Measurements from ENCODE around the gene GALNT10. TPM values are rescaled to one million over a fixed set of nuclear protein-coding genes. Genes with fewer than 3 reads are reported as not detected.
A peak's percentile ranks its signal among the peaks of the same experiment; 100 is the strongest.

Gene GALNT10
- total and polyA plus RNA-seq, 2 donors from 2014 or later = 13.0 to 44.3 TPM

DNA sequence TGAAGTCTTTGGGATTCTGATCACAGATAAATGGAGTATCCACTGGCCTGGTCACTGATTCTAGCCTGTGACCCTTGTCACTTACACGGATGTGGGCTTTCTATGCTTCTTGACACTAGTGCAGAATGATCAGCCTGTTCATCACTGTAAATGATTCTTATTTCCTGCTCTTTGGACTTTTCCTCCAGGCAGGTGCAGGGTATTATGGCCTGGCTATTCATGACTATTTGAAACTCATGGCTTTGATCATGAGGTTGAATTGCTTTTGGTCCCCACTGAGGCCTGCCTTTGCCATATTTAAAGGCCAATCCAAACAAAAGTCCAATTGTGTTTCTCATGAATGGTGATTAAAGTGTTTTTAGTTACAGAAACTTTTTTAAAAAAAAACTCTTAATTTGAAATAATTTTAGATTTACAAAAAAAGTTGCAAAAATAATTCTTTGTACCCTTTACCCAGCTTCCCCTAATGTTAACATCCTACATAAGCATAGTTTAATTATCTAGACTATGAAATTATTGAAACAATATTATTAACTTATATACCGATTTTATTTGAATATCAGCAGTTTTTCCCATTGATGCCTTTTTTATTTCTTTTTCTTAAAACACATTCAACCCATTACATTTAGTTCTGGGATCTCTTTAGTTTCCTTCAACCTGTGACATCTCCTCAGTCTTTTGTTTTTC is 68.1 kb downstream of the GALNT10 start:
- H3K4me3 ChIP-seq (ENCODE audit: low read length in 3 of 3) = no peak overlapping the region
- H3K27me3 ChIP-seq (ENCODE audit: control insufficient read depth, insufficient read depth, low read length) = no peaks in the 10 kb centered on the region
- H3K36me3 ChIP-seq (ENCODE audit: control insufficient read depth in 2 of 3, insufficient read depth in 3 of 3, low read length in 3 of 3) = no peaks in the 10 kb centered on the region
- TF ChIP-seq CTCF (IDR thresholded peaks at IDR 0.05; ENCODE audit: borderline replicate concordance, extremely low read depth, insufficient read depth) = no peak
- intact Hi-C loops (cut with DNase I) = no loop called here
- FAIRE-seq = no peak
- H3K9ac ChIP-seq (ENCODE audit: low read length in 3 of 3) = no peak overlapping the region
- H3K9me3 ChIP-seq (ENCODE audit: control insufficient read depth in 2 of 3, insufficient read depth in 1 of 3, low read length in 3 of 3) = no peaks in the 10 kb centered on the region
- DNase-seq = no peak
- peaks cover 0 to 7% (median 0%) of the 10 kb centered on the region in 3 donors for H3K4me1 ChIP-seq (ENCODE audit: control insufficient read depth in 2 of 3, insufficient read depth in 2 of 3, low read depth in 1 of 3, low read length in 3 of 3)
- H3K27ac ChIP-seq (ENCODE audit: low read depth in 2 of 2, low read length in 2 of 2) = no peak overlapping the region

GRCh38 chr5:154260224-154260927 is 69.8 kb downstream of the GALNT10 start:
- no peak overlapping the region for H3K27ac ChIP-seq (ENCODE audit: low read depth in 2 of 2, low read length in 2 of 2)

GRCh38 chr5:154262342-154262741 is 71.8 kb downstream of the GALNT10 start:
- H3K9ac ChIP-seq (ENCODE audit: low read length in 3 of 3) = no peak overlapping the region
- H3K27me3 ChIP-seq (ENCODE audit: control insufficient read depth, insufficient read depth, low read length) = no peaks in the 10 kb centered on the region
- no peak overlapping the region for H3K4me3 ChIP-seq (ENCODE audit: low read length in 3 of 3)
- no peaks in the 10 kb centered on the region for H3K36me3 ChIP-seq (ENCODE audit: control insufficient read depth in 2 of 3, insufficient read depth in 3 of 3, low read length in 3 of 3)
- no peaks in the 10 kb centered on the region for H3K9me3 ChIP-seq (ENCODE audit: control insufficient read depth in 2 of 3, insufficient read depth in 1 of 3, low read length in 3 of 3)
- intact Hi-C loops (cut with DNase I) = no loop called here
- no peak overlapping the region for H3K27ac ChIP-seq (ENCODE audit: low read depth in 2 of 2, low read length in 2 of 2)
- H3K4me1 ChIP-seq (ENCODE audit: control insufficient read depth in 2 of 3, insufficient read depth in 2 of 3, low read depth in 1 of 3, low read length in 3 of 3) = peaks cover 0 to 7% (median 3%) of the 10 kb centered on the region in 3 donors
- no peak for TF ChIP-seq CTCF (IDR thresholded peaks at IDR 0.05; ENCODE audit: borderline replicate concordance, extremely low read depth, insufficient read depth)
- FAIRE-seq (no peak), DNase-seq (peak in 1 of 5 donors; percentile 31)

More at GRCh38 chr5:154260224-154260927, 69.8 kb downstream of the GALNT10 start:
- no peak for TF ChIP-seq CTCF (IDR thresholded peaks at IDR 0.05; ENCODE audit: borderline replicate concordance, extremely low read depth, insufficient read depth)
- Histone ChIP-seq H3K4me1 (ENCODE audit: control insufficient read depth in 2 of 3, insufficient read depth in 2 of 3, low read depth in 1 of 3, low read length in 3 of 3) (peaks cover 0 to 7% (median 2%) of the 10 kb centered on the region in 3 donors), H3K36me3 (ENCODE audit: control insufficient read depth in 2 of 3, insufficient read depth in 3 of 3, low read length in 3 of 3) (no peaks in the 10 kb centered on the region), H3K4me3 (ENCODE audit: low read length in 3 of 3) (no peak overlapping the region), H3K27me3 (ENCODE audit: control insufficient read depth, insufficient read depth, low read length) (no peaks in the 10 kb centered on the region), H3K9ac (ENCODE audit: low read length in 3 of 3) (no peak overlapping the region), H3K9me3 (ENCODE audit: control insufficient read depth in 2 of 3, insufficient read depth in 1 of 3, low read length in 3 of 3) (no peaks in the 10 kb centered on the region)
- FAIRE-seq (no peak), DNase-seq (no peak)
- intact Hi-C loops (cut with DNase I) = no loop called here
